Activated CD4-positive, alpha-beta T cell treated with anti-CD3 and anti-CD28 coated beads for 1 hour (primary cell): ENCODE results near the gene BCL6.

Source experiments
- DNase-seq: peaks from one replicate; pipeline ENCODE4 v3.0.0-alpha.2; 2020

The BCL6 gene

DNA sequence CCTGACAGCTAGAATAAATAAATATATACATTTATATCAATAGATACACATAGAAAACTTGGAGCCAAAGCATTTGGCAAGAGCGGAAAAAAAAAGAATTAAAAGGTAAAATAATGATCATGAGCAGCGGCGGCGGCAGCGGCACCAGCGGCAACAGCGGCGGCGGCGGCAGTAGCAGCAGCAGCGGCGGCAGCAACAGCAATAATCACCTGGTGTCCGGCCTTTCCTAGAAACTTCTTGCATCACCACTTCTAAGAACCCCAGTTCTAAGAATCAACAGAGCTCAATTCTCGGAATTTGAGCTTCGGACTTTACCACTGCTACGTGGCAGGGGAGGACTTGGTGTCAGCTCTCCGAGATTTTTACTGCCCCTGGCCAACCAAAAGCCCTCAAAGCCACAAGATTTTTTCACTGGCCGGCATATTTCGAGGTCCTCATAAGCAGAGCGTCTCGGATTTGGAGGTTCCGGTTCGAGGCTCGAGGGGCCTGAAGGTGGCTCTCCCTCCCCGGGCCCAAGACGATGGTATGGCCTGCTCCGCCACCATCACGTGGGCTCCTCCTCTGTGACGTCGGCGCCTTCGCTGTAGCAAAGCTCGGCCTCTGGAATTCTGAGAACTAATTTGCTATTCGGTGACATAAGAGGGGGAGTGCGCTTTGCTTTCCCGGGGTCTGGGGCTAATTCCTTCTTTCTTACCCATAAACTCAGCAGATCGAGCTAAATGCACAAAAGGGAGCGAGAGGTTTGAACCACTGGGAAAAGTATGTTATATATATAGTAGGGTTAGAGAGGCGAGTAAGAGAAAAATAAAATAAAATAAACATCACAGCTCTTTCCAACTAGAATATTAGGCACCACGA lies at the start of gene BCL6:
BCL6 (minus strand) TSS at position 268 of the 858 bp plus-strand sequence. CDS start 11,775 bp downstream, outside the sequence.
- peak; percentile 78 for DNase-seq

DNA sequence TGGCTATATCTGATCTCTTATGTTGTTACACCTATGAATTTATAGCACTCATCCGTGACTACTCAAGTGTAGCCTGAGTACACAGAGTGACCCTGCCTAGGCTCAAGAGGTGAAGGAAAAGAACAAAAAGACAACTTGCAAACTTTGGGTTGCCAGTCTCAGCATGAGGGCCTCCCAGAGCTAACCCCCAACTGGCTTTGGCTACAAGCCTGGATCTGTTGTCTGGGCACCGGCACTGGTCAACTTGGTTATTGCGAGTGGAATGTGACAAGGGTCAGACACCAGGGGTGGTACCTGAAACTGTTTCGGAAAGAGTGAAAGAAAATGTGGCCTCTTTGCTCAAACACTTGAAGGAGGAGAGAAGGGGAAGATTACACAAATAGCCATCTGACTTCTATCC lies 49.5 kb upstream of the BCL6 start:
- no peak for DNase-seq

DNA sequence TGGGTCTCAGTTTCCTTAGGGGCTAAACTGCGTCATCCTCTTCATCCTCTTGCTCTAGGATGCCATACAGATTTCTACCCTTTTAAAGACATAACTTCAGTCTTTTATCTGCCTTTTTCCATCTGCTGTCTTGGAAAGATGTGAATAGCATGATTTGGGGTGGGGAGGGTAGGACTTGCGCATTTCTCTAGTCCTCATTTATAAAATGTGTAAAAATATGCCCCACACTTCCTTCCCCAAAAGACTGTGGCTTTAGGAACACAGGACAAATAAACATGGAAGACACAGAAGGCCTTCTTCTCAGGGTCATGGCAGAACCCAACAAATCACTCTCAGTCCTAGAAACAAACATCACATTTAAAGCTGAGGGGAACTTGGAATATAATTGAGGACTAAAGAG lies 48.4 kb upstream of the BCL6 start:
- DNase-seq = no peak

DNA sequence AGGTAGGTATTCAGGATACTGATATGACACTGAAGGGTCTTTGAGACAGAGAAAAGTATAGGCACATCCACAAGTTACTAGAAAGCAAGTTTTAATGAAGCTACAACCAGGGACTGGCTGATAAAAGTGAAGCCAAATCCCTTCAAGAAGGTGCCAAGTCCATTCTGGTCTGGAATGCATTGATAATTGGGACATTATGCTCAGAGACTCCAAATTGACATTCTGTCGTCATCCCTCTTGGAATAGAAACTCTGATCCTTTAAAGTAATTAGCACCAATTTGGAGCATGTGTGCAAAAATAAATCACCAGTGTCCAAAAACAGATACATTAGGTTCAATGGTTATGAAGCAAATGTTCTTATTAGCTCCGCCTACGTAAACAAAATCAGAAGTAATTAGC lies 47.3 kb upstream of the BCL6 start:
- no peak for DNase-seq

DNA sequence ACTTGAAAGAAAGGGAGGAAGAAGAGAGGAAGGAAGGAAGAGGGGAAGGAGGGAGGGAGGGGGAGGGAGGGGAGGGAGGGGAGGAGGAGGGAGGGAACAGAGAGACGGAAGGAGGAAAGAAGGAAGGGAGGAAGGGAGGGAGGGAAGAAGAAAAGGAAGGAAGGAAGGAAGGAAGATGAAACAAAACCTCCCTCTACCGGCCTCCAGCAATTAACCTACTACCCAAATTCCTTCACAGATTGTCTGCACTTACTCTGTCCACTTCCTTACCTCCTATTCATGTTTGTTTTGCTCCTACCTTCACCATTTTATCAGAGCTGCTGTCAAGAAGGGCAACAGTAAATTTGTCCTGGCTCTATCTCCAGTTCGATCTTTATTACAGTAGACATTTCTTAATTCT lies 44.6 kb upstream of the BCL6 start:
- no peak for DNase-seq

DNA sequence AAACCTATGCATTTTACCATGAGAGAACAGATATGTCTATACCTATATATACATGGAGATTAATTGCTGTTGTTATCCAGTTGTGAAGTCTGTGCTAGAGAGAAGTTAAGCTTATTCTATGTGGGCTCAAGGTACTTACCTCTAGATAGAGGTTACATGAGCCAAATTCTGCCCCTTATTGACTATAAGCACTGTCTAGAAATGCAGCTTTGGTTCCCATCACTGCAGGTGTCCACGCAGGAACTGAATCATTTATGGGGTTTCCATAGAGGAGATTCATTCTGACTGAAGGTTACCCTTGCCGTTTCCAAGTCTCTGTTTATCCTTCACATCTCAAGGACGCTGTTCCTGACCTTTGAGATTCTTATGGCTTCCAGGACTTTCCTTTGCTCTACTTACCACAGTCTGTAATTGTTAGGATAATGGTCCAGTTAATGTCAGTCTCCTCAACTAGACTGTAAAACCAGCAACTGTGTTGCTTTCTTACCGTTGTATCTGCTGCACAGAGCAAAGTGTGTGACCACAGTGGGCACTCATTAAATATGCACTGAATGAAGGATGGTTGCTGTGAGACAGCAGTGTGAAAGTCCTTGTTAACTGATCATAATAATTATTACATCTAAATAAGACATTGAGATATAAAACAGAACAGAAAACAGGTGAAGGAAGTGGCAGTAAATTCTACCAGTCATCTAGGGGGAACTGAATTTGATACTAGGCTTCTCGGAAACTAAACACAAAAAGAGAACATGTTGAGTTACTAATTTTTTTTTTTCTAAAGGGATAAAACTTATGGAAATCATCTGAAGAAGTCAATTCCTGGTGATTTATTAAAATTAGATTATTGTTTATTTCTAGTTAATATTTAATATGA lies 44.0 kb upstream of the BCL6 start:
- no peak for DNase-seq

DNA sequence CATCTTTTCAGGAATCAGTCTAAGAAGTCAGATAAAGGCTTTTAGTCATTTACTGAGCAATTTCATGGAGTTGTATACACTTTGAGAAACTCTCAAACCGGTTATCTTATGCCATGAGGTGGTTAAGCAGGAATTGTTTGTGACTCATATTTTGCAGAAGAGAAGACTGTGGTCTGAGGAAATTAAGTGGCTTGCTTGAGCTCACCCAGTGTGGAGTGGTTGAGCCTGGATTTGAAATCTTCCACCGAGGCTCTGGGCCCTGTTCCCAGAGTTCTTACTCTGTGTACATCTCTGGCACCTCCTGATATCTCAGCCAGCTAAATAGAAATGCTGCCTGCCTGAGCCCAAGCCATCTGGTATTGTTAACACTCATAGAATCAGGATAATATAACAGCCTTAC lies 37.8 kb upstream of the BCL6 start:
- no peak for DNase-seq

DNA sequence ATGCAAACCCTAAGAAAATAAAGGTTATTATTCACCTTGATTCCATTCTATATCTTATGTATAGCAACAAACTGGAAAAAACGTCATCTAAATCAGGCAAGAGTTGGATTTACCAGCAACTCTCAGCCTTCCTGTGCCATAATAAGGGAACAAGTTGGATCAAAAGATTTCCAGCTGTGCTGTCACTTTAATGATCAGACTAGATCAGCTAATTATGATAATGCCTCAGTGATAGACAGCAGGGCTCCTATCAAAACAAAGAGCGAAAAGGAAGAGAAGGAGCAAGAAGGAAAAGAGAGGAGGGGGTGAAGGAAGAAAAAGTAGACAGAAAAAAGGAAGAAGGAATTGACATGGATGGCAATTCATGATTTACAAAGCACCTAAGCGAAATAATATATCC lies 36.7 kb upstream of the BCL6 start:
- DNase-seq = no peak

DNA sequence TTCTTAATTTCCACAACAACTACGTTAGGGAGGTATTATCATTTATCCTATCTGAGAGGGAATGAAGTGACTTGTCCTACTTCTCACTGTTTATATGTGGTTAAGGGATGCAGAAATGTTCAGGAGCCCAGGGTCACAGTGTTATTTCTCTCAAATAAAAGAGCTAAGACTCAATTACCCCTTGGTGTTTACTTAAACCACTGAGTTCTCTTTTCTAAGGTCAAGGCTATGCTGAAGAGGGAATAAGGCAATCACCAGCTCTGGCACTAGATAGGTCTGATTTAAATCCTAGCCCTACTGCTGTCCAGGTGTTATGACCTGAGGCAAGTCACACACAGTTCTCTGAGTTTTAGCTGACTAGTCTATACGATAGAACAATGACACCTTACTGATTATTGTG lies 35.7 kb upstream of the BCL6 start:
- DNase-seq = no peak

DNA sequence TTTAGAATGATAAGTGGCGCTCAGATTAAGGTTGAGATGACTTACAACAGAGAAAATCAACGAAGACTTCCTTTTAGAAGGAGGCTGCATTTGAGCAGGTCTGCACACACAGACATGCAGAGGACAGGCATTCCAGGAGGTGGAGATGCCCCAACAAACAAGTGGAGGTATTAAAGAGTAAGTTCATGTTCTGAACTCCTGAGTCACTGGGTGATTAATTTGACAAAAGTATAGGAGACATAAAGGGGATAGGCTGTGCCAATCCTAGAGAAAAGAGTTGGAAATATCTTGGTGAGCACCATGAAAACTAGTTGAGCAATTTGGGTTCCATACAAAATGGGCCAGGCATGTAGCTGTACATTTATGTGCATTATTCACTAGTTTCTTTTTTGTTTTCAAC lies 33.5 kb upstream of the BCL6 start:
- DNase-seq = no peak

DNA sequence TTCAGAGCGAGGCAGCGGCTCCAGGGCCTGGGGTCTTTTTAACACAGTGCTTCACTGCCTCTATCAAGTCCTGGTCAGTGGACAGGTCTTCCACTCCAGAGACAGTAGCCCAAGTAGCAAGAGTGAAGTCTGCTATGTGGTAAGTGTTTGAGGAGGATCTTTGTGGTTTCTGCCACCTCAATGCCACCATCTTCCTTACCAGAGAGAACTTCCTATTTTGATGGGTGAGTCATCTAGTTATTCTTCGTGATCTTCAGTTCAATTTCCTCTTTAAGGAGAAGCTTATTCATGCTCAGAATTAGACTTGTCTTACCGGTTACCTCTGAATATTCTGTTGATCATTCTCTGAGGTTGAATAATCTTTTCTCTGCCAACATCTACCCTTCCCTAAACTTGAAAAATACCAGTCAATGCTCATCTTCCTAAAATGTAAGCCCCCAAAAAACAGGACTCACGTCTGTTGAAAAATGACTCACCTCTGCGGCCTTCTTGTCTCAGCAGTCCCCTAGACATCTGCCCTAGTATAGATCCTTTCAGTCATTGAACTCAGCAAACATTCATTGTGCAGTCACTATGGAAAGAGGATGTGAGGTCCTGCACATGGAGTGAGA lies 32.2 kb upstream of the BCL6 start:
- DNase-seq = no peak

DNA sequence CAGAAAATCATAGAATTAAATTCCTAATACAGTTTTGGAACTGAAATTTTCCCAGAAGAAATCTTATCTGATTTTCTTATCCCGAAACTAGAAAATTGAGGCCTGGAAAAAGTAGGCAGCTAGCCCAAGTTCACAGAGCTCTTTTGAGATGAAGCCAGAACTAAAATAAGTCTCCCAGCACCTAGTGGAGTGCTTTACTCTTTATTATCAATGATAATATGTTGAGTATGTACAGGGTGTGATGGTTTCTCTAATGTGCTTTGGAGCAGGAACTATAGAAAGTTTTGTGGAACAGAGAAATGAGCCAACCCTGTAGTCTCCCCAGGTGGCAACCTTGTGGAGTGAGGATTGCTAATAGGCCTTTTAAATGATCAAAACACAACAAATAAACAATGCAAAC lies 30.3 kb upstream of the BCL6 start:
- DNase-seq = no peak

DNA sequence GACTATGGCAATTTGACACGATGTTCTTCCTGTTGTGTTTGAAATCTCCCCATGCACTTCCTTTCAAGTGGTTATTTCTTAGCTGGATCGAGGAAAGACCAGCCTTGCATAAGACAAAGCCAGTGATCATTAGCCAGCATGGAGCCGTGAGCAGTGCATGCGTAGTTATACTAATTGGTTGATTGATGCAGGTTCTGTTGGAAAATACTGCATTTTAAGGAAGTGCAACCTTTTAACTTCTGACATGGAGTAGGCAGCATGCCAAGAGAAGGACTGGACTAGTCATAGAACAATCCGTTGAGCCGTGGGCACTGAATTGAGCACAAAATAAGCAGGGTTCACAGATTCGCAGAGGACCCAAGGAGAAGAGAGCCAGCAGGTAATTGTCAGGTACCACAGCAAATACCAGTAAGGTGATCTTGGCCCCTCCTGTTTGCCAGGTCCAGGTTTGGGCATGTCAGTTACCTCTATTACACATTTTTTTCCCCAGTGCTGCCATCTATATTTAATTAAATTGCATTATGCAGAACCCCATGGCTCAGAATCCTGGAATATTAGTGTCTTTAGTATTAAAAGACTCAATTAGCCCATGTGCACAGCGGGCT lies 29.0 kb upstream of the BCL6 start:
- DNase-seq = no peak

DNA sequence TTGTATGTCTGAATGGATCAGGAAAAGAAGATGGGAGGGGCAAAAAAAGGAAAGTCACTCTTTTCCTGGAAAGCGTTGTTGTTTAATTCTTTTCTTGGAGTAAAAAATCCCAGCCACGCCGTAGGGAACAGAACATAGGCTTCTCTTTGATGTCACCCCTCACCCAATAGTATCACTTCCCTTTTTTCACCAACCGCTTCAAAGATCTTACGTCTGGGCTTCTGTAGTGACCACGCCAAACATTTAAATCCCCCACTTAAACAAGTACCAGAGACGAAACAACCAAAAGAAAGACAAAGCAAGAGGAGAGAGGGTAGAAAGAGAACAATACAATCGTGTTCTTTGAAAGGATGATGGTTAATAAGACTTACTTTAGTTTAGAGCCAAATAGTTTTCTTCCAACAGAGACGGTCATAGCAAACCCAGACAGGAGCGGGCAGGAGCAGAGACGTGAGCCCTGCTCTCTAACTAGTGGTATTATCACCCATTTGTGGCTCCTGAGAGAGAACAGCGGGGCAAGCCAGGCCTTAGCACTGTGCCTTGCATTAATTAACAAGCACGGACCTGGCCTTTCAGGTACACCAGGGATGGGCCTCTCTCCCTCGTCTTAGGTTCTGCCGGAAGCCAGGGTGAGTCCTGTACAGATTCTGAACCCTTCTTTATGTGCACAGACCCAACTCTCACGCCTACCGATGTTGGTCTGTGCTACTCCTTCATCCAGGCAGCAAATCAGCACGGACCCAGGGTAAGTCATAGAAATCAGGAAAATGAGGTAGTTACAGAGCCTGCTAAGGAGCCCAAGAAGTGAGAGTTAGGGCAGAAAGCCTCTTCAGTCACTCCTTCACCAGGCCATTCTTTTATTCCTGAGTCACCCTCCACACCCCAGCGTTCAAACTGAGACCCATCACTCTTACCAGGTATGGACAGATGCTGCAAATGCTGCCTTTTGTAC lies 28.2 kb upstream of the BCL6 start:
- no peak for DNase-seq

DNA sequence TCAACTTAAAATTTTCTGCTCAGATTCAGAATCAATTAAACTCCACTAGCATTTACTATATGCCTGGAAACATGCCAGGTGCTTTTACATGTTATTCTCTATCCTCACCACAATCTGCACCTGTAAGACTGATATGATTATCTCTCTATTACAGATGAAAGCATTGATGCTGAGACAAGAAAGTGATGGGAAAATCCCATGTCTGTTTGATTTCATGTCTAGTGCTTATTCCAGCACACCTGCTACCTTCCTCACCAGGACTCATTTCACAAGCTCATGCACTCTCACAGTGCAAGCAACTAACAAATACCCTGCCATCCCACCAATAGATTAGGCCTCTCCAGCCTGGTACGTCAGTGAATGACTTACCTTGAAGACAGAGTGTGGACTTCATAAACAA lies 25.0 kb upstream of the BCL6 start:
- no peak for DNase-seq

DNA sequence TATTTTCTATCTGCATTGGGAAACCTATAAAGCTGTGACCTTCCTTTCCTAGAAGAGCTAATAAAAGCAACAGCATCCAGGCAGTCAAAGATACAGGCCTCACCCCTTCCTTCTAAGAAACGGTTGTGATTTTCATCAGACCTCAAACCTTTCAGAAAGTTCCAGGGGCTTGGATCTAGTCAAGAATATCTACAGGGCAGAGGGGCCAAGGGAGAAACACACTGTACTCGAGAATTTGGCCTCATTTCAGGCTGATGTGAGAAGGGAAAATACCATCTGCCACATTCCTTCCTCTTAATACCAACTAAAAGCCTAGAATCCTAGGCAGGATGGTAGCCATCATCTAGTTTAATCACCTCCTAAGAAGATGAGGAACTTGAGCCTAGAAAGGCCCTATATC lies 24.5 kb upstream of the BCL6 start:
- no peak for DNase-seq

DNA sequence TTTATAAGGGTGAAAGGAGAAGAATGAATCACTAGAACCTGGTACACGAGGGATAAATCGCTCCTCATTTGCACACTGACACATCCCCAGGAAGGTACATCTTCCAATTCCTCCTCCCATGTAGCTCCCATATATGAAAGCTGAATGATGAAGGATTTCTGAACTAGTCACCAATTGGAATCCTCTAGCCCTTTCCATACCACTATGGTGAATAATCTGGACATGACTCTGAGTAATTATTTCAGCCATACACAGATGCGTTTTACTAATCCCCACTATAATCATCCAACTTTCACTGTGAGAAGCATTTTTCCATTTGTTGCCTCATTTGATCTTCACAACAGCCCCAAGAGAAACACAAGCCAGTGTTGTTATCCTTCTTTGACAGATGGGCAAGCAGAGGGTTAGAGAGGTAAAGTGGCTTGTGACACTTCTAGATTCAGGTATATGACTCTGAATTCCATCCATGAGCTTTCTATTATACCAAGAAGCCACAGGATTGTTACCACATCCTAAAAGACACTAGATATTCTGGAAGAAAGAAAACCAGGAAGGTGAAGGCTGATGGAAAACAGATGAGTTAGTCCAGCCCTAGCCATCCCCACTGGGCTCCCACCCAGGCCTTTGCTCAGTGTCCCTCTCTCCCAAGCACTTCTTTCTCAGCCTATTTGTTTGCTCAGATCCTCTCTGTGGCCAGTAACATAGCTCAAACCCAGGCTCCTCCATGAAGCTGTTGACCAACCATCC lies 22.2 kb upstream of the BCL6 start:
- no peak for DNase-seq

DNA sequence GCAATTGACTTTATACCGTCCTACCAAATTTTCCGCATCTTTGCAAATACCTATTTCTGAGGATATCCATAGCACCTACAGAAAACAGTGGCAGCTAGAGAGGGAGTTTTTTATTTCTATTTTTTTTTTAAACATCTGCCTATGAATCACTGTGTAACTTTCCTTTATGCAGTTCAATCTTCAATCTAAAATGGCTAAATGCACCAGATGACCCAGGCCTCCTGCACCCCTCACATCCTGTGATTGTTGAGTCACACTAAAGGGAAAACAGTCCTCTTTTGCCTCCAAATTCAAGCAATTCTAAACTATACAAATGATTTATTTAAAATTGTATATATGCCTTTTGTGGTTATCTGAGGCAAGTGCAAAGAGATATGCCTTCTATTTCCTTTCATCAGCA lies 20.1 kb upstream of the BCL6 start:
- DNase-seq = no peak

DNA sequence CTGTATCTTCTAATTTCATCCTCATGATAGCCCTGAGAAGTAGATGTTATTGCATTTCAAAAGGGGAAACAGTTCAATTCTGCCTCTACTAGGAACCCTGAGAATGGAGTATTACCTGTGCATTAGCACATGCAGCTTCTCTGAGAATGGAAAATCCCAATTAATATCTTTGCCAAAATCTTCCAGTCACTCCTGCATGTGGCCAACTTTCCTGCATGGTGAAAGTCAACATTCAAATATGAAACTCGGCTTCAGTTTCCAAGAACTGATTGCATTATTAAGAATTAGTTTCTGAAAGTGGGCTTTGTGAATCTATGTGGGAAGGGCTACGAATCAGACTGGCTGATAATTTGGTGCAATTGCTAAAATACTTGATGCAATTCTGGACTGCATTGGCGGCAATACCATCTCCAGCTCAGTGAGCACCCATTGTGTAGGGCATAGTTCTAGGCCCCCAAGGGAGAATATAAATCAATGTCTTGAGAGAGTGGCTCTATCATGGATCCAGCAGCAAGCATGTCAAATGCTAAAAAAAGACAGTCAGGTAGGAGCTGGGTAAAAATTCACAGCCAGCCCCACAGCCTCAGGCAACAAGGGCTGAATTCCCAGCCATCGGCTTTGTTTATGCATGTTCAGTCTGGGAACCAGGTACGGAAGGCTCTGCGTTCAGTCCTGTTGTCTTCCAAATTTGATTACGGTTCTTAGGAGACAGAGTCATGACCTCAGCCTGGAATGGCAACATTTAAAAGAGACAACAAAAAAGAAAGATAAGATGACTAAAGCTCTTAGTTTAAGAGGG lies 18.8 kb upstream of the BCL6 start:
- DNase-seq = no peak

DNA sequence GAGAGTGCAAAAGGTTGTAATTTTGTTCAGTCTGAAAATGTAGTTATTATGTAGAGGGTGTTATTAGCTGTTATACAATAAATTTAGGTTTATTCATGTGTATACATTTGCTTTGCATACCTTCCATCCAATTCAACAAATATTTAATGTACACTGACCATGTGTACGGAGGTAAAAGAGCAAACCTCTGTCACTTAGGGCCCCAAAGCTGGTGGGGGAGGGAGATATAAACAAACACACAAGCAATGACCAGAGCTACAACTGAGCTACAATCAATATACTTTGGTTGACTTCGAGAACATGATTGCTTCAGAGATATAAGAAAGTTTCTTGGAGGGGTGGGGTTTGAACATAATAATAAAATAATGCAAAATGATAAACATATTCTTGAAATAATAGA lies 17.5 kb upstream of the BCL6 start:
- DNase-seq = no peak

DNA sequence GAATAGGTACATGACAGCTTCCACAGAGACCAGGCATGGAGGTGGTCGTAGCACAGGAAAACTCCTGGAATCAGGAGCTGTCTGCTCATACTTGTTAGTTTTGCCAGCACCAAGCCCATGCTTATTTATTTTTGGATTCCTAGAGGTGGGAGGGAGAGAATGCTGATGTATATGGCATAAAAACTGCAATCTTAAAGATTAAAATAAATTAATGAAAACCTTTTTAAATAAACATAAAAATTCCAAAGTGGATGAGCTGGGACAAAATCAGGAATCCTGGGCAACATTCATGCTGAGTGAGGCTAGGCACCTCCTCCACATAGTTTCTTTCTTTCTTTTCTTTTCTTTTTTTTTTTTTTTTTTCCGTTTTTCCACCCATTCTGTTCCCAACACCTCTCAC lies 14.3 kb upstream of the BCL6 start:
- DNase-seq = no peak
